ENCODE data around the gene RETREG3. TPM values are rescaled to one million over a fixed set of nuclear protein-coding genes. Genes with fewer than 3 reads are reported as not detected.

RETREG3 gene
- total RNA-seq, 1 experiment from 2014 or later, result 34.0 TPM

DNA sequence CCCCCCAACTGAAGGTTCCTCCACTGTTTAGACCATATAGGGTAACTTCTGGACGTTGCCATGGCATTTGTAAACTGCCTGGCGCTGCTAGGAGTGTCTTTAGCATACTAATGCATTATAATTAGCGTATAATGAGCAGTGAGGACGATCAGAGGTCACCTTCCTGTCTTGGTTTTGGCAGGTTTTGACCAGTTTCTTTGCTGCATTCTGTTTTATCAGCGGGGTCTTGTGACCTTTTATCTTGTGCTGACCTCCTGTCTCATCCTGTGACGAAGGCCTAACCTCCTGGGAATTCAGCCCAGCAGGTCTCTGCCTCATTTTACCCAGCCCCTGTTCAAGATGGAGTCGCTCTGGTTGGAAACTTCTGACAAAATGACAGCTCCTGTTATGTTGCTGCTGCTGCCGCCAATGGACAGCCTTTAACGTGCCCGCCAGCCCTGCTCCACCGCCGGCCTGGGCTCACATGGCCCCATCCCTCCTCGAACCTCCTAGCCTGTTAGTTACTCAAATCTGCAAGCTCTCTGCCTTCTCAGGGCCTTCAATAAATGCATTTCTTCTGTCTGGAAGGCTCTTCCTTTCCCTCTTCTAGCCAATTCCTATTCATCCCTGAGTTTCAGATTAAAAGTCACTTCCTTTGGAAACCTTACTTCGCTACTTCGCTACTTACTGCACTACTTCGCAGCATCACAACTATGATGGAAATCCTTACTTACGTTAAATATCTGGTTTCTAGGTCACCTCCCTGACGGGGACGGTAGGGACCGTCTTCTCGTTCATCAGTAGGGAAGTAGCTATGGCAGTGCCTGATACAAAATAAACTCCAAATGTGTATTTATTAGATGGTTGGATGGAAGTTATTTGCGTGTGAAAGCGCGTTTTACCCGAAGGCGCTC lies 73.8 kb downstream of the RETREG3 start:
- DNase-seq (ENCODE audit: low read depth), result no peak

DNA sequence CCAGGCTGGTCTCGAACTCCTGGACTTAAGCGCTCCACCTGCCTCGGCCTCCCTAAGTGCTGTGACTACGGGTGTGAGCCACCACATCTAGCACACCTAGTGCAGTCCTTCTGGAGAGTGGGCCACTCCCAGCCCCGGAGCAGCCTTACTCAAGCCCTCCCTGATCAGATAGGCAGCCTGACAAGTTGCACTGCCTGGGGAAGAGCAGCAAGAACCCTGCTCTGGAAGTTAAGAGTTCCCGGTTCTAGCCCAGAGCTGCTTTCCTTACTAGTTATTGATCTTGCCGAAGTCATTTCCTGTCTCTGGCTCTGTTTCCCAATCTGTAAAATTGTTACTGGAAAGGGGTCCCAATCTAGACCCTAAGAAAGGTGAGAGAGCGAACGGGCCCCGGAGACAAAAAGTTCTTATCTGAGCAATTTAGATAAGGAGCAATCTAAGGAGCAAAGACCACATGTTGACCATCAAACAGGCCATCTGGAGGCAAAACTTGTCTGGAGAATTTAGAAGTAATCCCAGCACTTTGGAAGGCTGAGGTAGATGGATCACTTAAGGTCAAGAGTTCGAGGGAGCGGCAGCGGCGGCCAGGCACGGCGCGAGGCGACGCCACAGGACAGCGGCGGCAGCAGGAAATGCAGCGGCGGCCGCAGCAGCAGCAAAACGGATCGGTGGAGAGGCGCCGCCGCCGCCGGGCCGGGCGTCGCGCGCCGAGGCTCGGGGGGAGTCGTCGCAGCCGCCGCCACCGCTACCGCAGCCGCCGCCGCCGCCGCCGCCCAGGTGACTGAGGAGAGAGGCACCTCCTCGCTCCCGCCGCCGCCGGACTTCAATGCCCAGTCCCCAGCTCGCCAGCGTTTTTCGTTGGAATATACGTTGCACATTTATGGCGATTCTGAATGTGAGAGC lies 77.5 kb downstream of the RETREG3 start:
- no peak for DNase-seq (ENCODE audit: low read depth)

- DNase-seq (ENCODE audit: low read depth), result no peak
These were observed 78.2 kb downstream of the RETREG3 start for GRCh38 chr17:42530952-42531454.

Other genes with a start within 250 kb of the RETREG3 start
- 32.9 and 42.2 TPM in 2 replicates for gene STAT3, start 220.9 kb downstream of the RETREG3 start, total RNA-seq (2014; rRNA removed; shearing (Covaris generic))
- 232 and 236 TPM in 2 replicates for gene CAVIN1, start 186.1 kb downstream of the RETREG3 start, total RNA-seq (2014; rRNA removed; shearing (Covaris generic))
- gene ATP6V0A1, start 150.5 kb downstream of the RETREG3 start, total RNA-seq (2014; rRNA removed; shearing (Covaris generic)), result 11.8 and 14.8 TPM in 2 replicates
- gene NAGLU, start 73.1 kb downstream of the RETREG3 start, total RNA-seq (2014; rRNA removed; shearing (Covaris generic)), result 22.7 and 30.6 TPM in 2 replicates
- 0.40 and 0.59 TPM in 2 replicates for gene HSD17B1, start 56.5 kb downstream of the RETREG3 start, total RNA-seq (2014; rRNA removed; shearing (Covaris generic))
- 51.7 and 56.2 TPM in 2 replicates for gene COASY, start 47.2 kb downstream of the RETREG3 start, total RNA-seq (2014; rRNA removed; shearing (Covaris generic))
- gene MLX, start 42.3 kb downstream of the RETREG3 start, total RNA-seq (2014; rRNA removed; shearing (Covaris generic)), result 29.3 and 37.8 TPM in 2 replicates
- gene PSMC3IP, start 31.6 kb downstream of the RETREG3 start, total RNA-seq (2014; rRNA removed; shearing (Covaris generic)), result 47.8 and 50.2 TPM in 2 replicates
- gene TUBG1, start 309 bp upstream of the RETREG3 start, total RNA-seq (2014; rRNA removed; shearing (Covaris generic)), result 114 and 165 TPM in 2 replicates
- 6.8 and 9.3 TPM in 2 replicates for gene TUBG2, start 49.9 kb upstream of the RETREG3 start, total RNA-seq (2014; rRNA removed; shearing (Covaris generic))
- 14.7 and 15.7 TPM in 2 replicates for gene PLEKHH3, start 67.6 kb upstream of the RETREG3 start, total RNA-seq (2014; rRNA removed; shearing (Covaris generic))
- gene CCR10, start 72.5 kb upstream of the RETREG3 start, total RNA-seq (2014; rRNA removed; shearing (Covaris generic)), result 2.1 and 2.5 TPM in 2 replicates
- gene CNTNAP1, start 73.2 kb upstream of the RETREG3 start, total RNA-seq (2014; rRNA removed; shearing (Covaris generic)), result 8.6 and 9.9 TPM in 2 replicates
- 6.1 and 6.3 TPM in 2 replicates for gene EZH1, start 135.7 kb upstream of the RETREG3 start, total RNA-seq (2014; rRNA removed; shearing (Covaris generic))
- 0.40 and 1.4 TPM in 2 replicates for gene RAMP2, start 151.9 kb upstream of the RETREG3 start, total RNA-seq (2014; rRNA removed; shearing (Covaris generic))
- 110 and 122 TPM in 2 replicates for gene VPS25, start 164.1 kb upstream of the RETREG3 start, total RNA-seq (2014; rRNA removed; shearing (Covaris generic))
- 5.7 and 8.9 TPM in 2 replicates for gene WNK4, start 171.2 kb upstream of the RETREG3 start, total RNA-seq (2014; rRNA removed; shearing (Covaris generic))
- gene COA3, start 189.3 kb upstream of the RETREG3 start, total RNA-seq (2014; rRNA removed; shearing (Covaris generic)), result 65.2 and 97.2 TPM in 2 replicates
- 0.13 and 0.27 TPM in 2 replicates for gene CNTD1, start 189.5 kb upstream of the RETREG3 start, total RNA-seq (2014; rRNA removed; shearing (Covaris generic))
- 159 and 182 TPM in 2 replicates for gene BECN1, start 214.9 kb upstream of the RETREG3 start, total RNA-seq (2014; rRNA removed; shearing (Covaris generic))
- gene PSME3, start 224.0 kb upstream of the RETREG3 start, total RNA-seq (2014; rRNA removed; shearing (Covaris generic)), result 146 and 205 TPM in 2 replicates
- gene AOC2, start 235.2 kb upstream of the RETREG3 start, total RNA-seq (2014; rRNA removed; shearing (Covaris generic)), result 0.95 and 1.4 TPM in 2 replicates
- 0.11 TPM in 1 of 2 replicates, not detected in the other for gene AOC3, start 241.8 kb upstream of the RETREG3 start, total RNA-seq (2014; rRNA removed; shearing (Covaris generic))